ENCODE results near the gene CDH19.
"Not testable (repeated sequence)": the region's sequence is repeated elsewhere in the genome, so short reads cannot be mapped to it uniquely, and the experiment has no call there.

CDH19 gene

GRCh38 chr18:66564236-66564635 lies 39.7 kb downstream of the CDH19 start:
- DNase-seq = no peak

- no peak for DNase-seq
Measured at GRCh38 chr18:66562279-66562678, 41.6 kb downstream of the CDH19 start.

- no peak for DNase-seq
Measured at GRCh38 chr18:66560094-66560493, 43.8 kb downstream of the CDH19 start.

GRCh38 chr18:66558773-66559172 lies 45.1 kb downstream of the CDH19 start:
- DNase-seq = no peak

GRCh38 chr18:66557091-66557490 lies 46.8 kb downstream of the CDH19 start:
- DNase-seq = no peak

- no peak for DNase-seq
Measured at GRCh38 chr18:66555585-66555984, 48.3 kb downstream of the CDH19 start.

- DNase-seq = no peak
Measured at GRCh38 chr18:66553824-66554223, 50.1 kb downstream of the CDH19 start.

GRCh38 chr18:66550366-66550765 lies 53.5 kb downstream of the CDH19 start:
- DNase-seq = no peak

- no peak for DNase-seq
Measured at GRCh38 chr18:66548747-66549146, 55.1 kb downstream of the CDH19 start.

- DNase-seq = no peak
Measured at GRCh38 chr18:66534110-66534509, 69.8 kb downstream of the CDH19 start.

GRCh38 chr18:66533693-66534092 lies 70.2 kb downstream of the CDH19 start:
- no peak for DNase-seq

GRCh38 chr18:66523219-66523991 lies 80.5 kb downstream of the CDH19 start:
- DNase-seq = no peak

- DNase-seq = no peak
Measured at GRCh38 chr18:66513996-66514395, 89.9 kb downstream of the CDH19 start.

- no peak for DNase-seq
Measured at GRCh38 chr18:66511792-66512191, 92.1 kb downstream of the CDH19 start.

- no peak for DNase-seq
Measured at GRCh38 chr18:66511289-66511688, 92.6 kb downstream of the CDH19 start.

- DNase-seq = no peak
Measured at GRCh38 chr18:66510357-66511045, 93.4 kb downstream of the CDH19 start.

GRCh38 chr18:66508937-66509336 lies 95.0 kb downstream of the CDH19 start:
- DNase-seq = no peak

- DNase-seq = no peak
Measured at GRCh38 chr18:66506178-66506577, 97.7 kb downstream of the CDH19 start.

- DNase-seq = no peak
Measured at GRCh38 chr18:66497351-66497750, 106.5 kb downstream of the CDH19 start.

GRCh38 chr18:66495844-66496243 lies 108.0 kb downstream of the CDH19 start:
- DNase-seq = no peak

- DNase-seq = no peak
Measured at GRCh38 chr18:66473882-66474281, 130.0 kb downstream of the CDH19 start.

GRCh38 chr18:66466184-66466583 lies 137.7 kb downstream of the CDH19 start:
- not testable (repeated sequence) for DNase-seq

- no peak for DNase-seq
Measured at GRCh38 chr18:66461344-66461743, 142.5 kb downstream of the CDH19 start.

GRCh38 chr18:66457245-66457644 lies 146.6 kb downstream of the CDH19 start:
- no peak for DNase-seq

All from amniotic stem cell (primary cell).